Thyroid gland (tissue), 4 donors: ENCODE results near the gene IQSEC1.

Experiments
- POLR2A ChIP-seq, 2 donors: fragments of 450-650 bp; IDR thresholded peaks; one replicate each; pipeline ENCODE4 v1.6.1; 2017; ENCODE audit warnings: antibody characterized with exemption in 2 of 2, mild to moderate bottlenecking in 2 of 2, moderate library complexity in 1 of 2
- TF ChIP-seq, protein P1 (sequence below), 6 experiments: fragments of 200-600 bp in 3 of 6; fragments of 450-650 bp in 3 of 6; sonication (generic) in 3 of 6; IDR thresholded peaks; one replicate each; pipeline ENCODE4 v1.5.1; 2016 to 2019; ENCODE audit warnings: antibody characterized with exemption in 6 of 6, mild to moderate bottlenecking in 2 of 6, inconsistent platforms in 1 of 6, moderate library complexity in 1 of 6

DNA sequence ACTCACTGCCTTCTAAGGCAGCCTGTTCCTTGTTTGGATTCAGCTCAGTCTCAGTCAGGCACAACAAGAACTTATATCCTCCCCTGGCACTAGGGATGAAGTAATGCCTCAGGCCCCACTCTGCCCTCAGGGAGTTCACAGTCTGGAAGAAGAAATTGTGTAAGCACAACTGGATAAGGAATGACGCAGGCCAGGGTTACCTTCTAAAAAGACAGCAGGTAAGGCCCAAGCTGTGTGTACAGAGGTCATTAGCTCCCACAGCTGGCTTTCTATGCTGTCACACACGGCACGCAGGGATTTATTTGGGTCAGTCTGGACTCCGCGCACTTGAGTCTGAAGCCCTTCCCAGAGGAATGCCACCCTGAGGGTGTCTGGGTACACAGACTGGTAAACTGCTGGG lies 82.9 kb downstream of the IQSEC1 start:
- TF ChIP-seq, protein P1, sequence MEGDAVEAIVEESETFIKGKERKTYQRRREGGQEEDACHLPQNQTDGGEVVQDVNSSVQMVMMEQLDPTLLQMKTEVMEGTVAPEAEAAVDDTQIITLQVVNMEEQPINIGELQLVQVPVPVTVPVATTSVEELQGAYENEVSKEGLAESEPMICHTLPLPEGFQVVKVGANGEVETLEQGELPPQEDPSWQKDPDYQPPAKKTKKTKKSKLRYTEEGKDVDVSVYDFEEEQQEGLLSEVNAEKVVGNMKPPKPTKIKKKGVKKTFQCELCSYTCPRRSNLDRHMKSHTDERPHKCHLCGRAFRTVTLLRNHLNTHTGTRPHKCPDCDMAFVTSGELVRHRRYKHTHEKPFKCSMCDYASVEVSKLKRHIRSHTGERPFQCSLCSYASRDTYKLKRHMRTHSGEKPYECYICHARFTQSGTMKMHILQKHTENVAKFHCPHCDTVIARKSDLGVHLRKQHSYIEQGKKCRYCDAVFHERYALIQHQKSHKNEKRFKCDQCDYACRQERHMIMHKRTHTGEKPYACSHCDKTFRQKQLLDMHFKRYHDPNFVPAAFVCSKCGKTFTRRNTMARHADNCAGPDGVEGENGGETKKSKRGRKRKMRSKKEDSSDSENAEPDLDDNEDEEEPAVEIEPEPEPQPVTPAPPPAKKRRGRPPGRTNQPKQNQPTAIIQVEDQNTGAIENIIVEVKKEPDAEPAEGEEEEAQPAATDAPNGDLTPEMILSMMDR (IDR thresholded peaks at IDR 0.05), result no peak
- no peak for TF ChIP-seq POLR2A (IDR thresholded peaks at IDR 0.05)
